ENCODE results near the gene HDAC4. TPM values are rescaled to one million over a fixed set of nuclear protein-coding genes. Genes with fewer than 3 reads are reported as not detected.

HDAC4 gene
- total and polyA plus RNA-seq, 10 of the 15 experiments (the other 5 are each of a cell fraction or from before 2014, with no cell fraction given) = 0.22 to 15.7 (median 4.8) TPM

GRCh38 chr2:239188536-239188935 lies 212.3 kb downstream of the HDAC4 start:
- in situ Hi-C loops (cut with MboI) (no loop called here), intact Hi-C loops (cut with micrococcal nuclease; ENCODE audit: unreplicated experiment) (no loop called here)
- FAIRE-seq (no peak), DNase-seq (ENCODE audit: low read depth, low spot score) (no peak), ATAC-seq (no peak)
- ChIA-PET CTCF (no interaction called here), RAD21 (ENCODE audit: unreplicated experiment) (no interaction called here), SMC1A (ENCODE audit: uncharacterized antibody, unreplicated experiment) (no interaction called here), POLR2A (no interaction called here)
- no TSS peak for BruUV-seq (replicated peaks)
- H3K4me1 ChIP-seq (ENCODE audit: control insufficient read depth, insufficient read depth, low read length) = no peaks in the 10 kb centered on the region
- no peak overlapping the region for H3K4me3 ChIP-seq
- TF ChIP-seq RFX5 (IDR thresholded peaks at IDR 0.05; ENCODE audit: low read depth, low read length) = no peak
- TF ChIP-seq MXI1 (IDR thresholded peaks at IDR 0.05; ENCODE audit: low read depth, low read length) = no peak
- no peak for TF ChIP-seq CTCF (IDR thresholded peaks at IDR 0.05 in 2 of 3, conservative IDR thresholded peaks at IDR 0.05 in 1 of 3; ENCODE audit: control insufficient read depth in 2 of 3, extremely low read depth in 1 of 3, insufficient read depth in 1 of 3, low read depth in 3 of 3, low read length in 3 of 3)
- no peak for TF ChIP-seq RCOR1 (conservative IDR thresholded peaks at IDR 0.05; ENCODE audit: low read depth, low read length)
- TF ChIP-seq KAT2A (conservative IDR thresholded peaks at IDR 0.05; ENCODE audit: control insufficient read depth, low read depth, low read length) = no peak
- TF ChIP-seq CBX5 (IDR thresholded peaks at IDR 0.05; ENCODE audit: low read depth) = no peak
- no peak for TF ChIP-seq CEBPB (IDR thresholded peaks at IDR 0.05; ENCODE audit: borderline replicate concordance in 1 of 2, low read depth in 2 of 2, low read length in 2 of 2)
- no peak for TF ChIP-seq STAT3 (IDR thresholded peaks at IDR 0.05; ENCODE audit: low read depth, low read length)
- no peak for TF ChIP-seq SPI1 (IDR thresholded peaks at IDR 0.05; ENCODE audit: borderline replicate concordance, insufficient read depth, low read depth, low read length)
- no peak for TF ChIP-seq IRF5 (IDR thresholded peaks at IDR 0.05; ENCODE audit: borderline replicate concordance)
- no peak for TF ChIP-seq EP300 (IDR thresholded peaks at IDR 0.05; ENCODE audit: borderline replicate concordance in 1 of 2, control insufficient read depth in 1 of 2, low read depth in 2 of 2, low read length in 2 of 2)
- TF ChIP-seq RELB (IDR thresholded peaks at IDR 0.05; ENCODE audit: low read depth) = no peak
- TF ChIP-seq SMAD5 (IDR thresholded peaks at IDR 0.05; ENCODE audit: low read depth) = no peak
- TF ChIP-seq PAX5 (IDR thresholded peaks at IDR 0.05; ENCODE audit: borderline replicate concordance, low read depth, low read length) = no peak
- no peak for TF ChIP-seq USF1 (IDR thresholded peaks at IDR 0.05; ENCODE audit: borderline replicate concordance, extremely low read length, insufficient read depth, low read depth, low read length)
- no peak overlapping the region for H2AFZ ChIP-seq (ENCODE audit: control insufficient read depth, low read depth, low read length)
- H3K79me2 ChIP-seq (ENCODE audit: control insufficient read depth, insufficient read depth, low read length) = no peaks in the 10 kb centered on the region
- H3K27ac ChIP-seq (ENCODE audit: control insufficient read depth, insufficient read depth) = no peak overlapping the region
- 98% methylated on average over 12 of the region's 12 CpGs for WGBS (ENCODE audit: insufficient coverage, insufficient replicate concordance, low lambda C conversion rate, missing lambda C conversion rate)
- H3K9ac ChIP-seq (ENCODE audit: control insufficient read depth, insufficient read depth, low read length) = no peak overlapping the region
- H4K20me1 ChIP-seq (ENCODE audit: control insufficient read depth, insufficient read depth) = no peaks in the 10 kb centered on the region
- peaks cover 6% of the 10 kb centered on the region; the same call in 2 of the 3 replicates for H3K9me3 ChIP-seq (replicated peaks; ENCODE audit: control insufficient read depth, insufficient read depth, low read length)
- peaks cover 0 to 4% of the 10 kb centered on the region in 2 experiments; a peak in 2 of 4 replicates for H3K36me3 ChIP-seq (ENCODE audit: control insufficient read depth in 2 of 2, insufficient read depth in 2 of 2, low read length in 1 of 2)
- H3K4me2 ChIP-seq (ENCODE audit: control insufficient read depth, insufficient read depth) = no peak overlapping the region
- no peaks in the 10 kb centered on the region for H3K27me3 ChIP-seq (replicated peaks in 1 of 2; ENCODE audit: control insufficient read depth in 2 of 2, insufficient read depth in 2 of 2, low read length in 1 of 2)

All from GM12878 (cell line).